Fibroblast of peridontal ligament (primary cell): ENCODE results near the gene BCAS4.

Experiments
- DNase-seq: peaks from one replicate; pipeline ENCODE4 v3.0.0-alpha.2; 2010; ENCODE audit errors: extremely low read depth

Gene BCAS4

DNA sequence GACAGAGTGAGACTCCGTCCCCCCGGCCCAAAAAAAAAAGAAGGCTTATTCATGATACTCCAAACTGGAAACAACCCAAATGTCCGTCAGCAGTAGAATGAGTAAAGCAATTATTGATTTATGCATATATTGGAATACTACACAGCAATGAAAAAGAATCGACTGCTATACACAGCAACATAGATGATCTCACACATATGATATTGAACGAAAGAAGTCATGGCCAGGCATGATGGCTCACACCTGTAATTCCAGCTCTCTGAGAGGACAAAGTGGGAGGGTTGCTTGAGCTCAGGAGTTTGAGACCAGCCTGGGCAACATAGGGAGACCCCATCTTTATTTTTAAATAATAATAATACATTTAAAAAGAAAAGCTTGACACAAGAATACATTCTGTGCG is 28.5 kb downstream of the BCAS4 start:
- DNase-seq: no peak

DNA sequence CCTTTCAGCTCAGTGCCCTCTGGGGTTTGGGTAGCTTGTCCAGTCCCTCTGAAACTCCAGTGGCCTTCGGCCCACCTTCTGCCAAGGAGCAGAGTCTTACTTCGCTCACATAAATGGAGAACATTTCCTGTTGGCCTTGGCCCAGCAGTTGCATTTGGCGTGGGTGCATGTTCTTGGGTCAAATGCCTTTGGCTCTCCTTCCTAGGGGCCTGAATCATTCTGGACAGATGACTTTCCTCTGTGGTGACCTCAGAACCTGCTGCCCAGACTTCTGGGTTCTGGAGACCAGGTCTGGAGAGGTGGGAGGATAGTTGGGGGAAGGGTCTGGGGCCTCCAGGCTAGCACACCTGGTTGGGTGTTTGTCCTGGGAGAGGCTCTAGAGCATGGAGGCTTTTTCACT is 29.3 kb downstream of the BCAS4 start:
- peak; percentile 51 for DNase-seq

DNA sequence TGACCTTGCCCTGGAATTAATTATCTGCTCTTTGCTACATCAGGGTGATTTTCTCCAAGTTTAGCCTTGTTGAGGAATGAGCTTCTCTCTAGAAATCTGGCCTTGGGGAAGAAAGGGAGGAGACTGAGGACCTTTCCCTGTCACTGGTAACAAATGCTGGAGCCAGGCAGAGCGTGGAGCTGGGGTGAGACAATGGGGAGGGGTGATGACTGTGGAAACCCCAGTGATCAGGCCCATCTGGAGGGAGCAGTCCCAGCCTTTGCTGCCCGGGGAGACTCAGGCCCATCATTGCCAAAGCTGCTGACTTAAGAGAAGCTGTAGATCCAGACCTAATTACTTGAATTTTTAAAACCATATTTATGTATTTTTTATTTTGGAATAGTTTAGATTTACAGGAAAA is 31.3 kb downstream of the BCAS4 start:
- peak; percentile 56 for DNase-seq

DNA sequence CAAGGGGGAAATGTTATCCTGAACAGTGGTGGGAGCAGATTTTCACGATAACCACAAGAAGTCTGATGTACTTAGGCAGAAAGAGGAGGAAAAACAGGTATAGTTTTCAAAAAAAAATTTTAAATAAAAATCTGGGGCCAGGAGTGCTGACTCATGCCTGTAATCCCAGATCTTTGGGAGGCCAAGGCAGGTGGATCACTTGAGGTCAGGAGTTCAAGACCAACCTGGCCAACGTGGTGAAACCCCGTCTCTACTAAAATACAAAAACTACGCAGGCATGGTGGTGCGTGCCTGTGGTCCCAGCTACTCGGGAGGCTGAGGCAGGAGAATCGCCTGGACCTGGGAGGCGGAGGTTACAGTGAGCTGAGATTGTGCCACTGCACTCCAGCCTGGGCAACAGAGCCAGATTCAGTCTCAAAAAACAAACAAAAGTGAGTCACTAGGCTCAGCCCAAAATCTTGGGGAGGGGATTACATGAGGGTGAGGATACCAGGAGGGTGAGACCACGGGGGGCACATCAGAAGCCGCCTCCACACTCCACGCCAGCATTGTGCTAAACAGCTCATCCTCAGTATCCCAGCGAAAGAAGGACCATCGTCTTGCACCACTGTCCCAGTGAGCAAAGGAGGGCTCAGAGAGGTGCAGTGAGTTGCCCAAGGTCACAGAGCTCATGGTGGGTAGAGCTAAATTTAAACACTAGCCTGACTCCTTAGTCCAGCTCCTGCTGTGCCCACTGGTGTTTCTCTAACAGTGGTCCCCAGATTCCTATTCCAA is 33.7 kb downstream of the BCAS4 start:
- no peak for DNase-seq

DNA sequence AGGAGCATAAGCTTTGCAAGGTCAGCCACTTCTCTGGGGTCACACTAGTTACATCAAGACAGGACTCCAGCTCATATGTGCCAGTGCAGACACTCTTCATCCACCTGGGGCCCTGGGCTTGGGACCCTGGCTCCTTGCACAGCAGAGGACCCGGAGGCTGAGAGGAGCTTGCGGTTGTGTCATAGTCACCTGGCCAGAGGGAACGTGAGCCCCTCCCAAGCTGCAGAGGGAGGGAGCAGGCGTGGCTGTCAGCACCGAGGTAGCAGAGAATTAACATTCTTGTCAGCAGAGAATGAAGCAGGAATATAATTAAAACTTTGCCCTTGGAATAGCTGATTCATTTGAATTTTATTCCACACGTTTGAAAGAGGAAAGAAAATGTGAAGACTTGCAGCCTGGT is 36.8 kb downstream of the BCAS4 start:
- no peak for DNase-seq

DNA sequence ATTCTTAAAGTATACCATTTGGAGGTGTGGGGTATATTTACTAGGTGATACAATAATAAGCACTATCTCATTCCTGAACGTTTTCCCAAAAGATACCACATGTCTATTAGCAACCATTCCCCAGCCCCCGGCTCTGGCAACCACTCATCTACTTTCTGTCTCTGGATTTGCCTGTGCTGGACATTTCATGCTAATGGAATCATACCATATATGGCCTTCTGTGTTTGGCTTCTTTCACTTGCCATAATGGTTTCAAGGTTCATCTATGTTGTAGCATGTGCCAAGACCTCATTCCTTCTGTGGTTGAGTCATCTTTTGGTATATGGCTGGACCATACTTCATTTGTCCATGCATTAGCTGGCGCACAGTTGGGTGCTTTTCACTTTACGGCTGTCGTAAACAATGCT is 39.7 kb downstream of the BCAS4 start:
- DNase-seq: peak; percentile 94

DNA sequence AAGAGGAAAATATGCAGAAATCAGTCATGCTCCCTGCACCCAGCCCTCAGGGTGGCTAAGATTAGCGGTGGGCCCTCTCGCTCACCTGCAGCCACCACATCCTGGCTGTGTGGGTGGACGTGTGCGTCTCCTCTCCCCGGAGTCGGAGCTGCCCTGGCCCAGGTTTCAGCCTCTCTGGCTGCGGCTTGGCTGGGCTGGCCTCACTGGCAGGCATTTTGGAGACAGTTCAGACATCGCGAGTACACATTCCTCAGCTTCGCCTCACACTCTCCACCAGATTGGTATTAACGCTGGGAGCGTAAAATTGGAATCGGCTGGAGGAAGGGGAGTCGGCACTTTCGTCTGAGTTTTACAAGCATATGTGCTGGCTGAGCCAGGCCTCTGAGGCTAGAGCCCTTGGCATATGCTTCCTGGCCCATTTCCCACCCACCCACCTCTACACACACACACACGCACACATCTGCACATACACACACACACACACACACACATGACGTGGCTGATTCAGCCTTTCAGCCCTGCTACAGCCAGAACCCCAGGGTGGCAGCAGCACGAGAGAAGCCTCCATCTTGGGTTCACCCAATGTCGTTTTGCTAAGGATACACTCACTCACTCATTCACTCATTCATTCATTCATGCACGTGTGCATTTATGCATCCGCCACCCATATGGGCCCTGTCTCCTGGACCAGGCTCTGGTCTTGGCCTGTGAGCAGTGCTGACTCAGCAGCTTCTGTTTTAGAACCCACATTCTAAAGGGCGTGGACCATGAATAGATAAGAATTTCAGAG is 42.9 kb downstream of the BCAS4 start:
- DNase-seq: peak; percentile 83

DNA sequence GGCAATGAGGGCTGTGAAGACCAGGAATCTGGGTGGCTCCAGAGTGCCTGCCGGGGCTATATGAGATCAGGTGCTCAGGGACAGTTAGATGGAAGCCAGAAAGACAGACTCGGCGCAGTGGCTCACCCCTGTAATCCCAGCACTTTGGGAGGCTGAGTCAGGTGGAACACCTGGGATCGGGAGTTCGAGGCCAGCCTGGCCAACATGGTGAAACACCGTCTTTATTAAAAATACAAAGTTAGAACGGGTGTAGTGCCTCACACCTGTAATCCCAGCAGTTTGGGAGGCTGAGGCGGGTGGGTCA is 43.4 kb downstream of the BCAS4 start:
- no peak for DNase-seq

DNA sequence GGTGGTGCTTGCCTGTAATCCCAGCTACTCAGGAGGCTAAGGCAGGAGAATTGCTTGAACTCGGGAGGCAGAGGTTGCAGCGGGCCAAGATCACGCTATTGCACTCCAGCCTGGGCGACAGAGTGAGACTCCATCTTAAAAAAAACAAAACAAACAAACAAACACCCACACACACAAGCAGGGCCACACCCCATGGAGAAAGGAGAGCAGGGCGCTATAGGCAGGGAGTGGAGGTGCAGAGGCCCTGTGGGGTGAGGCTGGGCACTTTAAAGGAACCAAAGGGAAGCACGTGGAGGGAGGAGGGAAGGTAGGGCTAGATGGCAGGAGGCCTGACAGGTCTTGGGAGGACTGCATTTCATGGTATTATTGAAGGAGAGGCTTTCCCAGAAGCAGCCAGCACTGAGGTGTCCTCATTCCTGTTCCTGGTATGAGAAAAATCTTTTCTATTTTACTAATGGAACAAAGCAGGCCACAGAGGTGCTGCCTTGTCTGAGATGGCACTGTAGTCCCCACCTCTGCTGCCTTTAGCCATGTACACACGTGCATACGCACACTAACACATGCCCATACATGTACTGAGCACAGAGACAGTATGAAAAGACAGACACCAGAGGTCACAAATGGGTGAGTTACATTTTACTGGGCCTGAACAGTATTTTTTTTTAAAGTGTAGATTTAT is 44.0 kb downstream of the BCAS4 start:
- no peak for DNase-seq

DNA sequence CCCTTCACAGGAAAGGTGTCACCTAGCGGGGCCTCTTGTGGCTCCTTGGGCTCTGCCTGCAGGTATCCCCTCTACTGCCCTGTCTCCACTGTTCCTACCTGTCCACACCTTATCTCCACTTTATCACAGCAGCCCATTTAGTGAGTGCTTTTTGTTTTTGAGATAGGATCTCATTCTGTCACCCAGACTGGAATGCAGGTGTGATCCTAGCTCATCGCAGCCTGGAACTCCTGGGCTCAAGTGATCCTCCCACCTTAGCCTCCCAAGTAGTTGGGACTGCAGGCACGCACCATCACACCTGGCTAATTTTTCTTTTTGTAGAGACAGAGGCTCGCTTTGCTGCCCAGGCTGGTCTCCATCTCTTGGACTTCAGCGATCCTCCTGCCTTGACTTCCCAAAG is 48.0 kb downstream of the BCAS4 start:
- no peak for DNase-seq

DNA sequence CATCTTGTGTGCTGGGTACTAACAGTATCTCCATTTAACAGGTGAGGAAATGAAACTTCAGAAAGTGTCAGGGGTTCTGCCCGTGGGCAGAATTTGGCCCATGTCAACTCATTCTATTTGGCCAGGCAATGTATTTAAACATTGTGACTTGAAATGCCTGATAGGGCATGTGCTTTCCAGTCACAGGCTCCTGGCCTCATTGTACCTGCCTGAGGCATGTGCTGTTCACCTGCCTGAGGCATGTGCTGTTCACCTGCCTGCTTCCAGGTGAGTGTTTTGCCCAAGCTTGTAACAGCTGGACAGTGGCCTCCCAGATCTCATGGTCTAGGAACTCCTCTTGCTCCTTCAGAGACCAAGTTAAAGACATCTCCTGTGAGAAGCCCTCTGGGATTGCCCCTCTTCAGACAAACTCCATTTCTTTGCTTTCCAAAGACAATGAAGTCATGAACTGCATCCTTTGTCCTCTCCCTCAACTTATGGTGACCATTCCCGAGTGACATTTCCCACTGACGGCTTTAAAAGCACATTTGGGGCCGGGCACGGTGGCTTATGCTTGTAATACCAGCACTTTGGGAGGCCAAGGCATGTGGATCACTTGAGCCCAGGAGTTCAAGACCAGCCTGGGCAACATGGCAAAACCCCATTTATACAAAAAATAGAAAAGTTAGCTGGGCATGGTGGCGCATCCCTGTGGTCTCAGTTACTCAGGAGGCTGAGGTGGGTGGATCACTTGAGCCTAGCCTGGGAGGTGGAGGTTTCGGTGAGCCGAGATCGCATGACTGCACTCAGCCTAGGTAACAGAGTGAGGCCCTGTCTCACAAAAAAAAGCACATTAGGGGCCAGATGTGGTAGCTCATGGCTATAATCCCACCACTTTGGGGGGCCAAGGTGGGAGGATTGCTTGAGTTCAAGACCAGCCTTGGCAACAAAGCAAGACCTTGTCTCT is 48.7 kb downstream of the BCAS4 start:
- DNase-seq: no peak

DNA sequence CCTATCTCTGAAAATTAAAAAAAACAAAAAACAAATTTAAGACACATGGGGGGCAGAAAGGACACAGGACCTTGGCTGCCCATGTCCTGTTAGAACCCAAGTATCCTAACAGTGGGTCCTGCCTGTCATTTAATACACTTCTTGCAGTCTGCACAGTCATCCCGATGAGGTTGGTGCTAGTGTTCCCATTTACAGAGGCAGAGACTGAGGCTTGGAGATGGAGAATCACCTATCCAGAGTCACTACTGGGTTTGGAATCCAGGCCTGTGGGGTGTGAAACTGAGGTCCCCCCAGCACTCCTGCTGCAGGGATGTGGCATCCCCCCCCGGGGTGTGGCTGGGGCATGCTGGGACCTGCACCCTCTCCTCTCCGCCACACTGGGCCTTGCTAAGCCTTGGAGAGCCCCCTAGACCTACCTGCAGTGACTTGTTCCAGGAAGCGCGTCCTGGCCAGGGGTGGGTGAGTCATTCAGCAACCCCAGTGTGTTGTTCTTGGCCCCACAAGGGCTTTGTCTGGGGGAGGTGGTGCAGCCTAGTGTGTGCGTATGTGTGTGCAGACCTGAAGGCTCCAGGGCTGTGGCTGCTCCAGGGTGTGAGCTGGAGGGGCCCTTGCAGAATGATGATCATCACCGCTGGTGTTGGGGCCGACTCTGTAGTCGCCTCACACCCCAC is 49.7 kb downstream of the BCAS4 start:
- DNase-seq: peak; percentile 8

DNA sequence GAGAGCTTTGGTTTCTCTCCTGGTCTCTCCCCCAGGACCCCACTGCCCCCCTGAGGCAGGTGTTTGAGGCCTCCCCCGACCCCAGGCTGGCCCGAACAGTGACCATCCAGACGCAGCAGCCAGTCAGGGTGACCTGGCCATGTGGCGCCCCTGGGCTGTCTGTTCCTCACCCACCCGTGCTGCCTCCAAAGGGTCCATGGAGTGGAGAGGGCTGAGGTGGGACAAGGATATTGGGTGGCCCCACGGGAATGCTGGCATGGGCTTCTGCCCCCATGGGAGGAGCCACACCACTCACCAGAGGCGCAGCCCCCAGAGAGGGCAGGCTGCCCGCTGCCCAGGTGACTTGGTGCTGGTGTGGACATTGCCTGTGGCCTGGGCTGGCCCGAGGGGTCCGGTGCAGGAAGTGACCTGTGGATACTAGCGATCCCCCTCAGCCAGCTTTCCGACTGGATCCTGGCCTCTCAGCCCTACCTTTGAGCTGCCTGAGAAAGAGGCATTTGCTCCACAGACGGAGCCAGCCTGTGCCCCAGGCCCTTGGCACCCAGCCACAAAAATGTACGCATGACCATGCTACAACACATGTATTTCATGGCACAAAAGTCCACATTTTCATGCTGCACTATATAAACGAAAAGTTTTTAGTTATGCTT is 50.8 kb downstream of the BCAS4 start:
- DNase-seq: no peak

DNA sequence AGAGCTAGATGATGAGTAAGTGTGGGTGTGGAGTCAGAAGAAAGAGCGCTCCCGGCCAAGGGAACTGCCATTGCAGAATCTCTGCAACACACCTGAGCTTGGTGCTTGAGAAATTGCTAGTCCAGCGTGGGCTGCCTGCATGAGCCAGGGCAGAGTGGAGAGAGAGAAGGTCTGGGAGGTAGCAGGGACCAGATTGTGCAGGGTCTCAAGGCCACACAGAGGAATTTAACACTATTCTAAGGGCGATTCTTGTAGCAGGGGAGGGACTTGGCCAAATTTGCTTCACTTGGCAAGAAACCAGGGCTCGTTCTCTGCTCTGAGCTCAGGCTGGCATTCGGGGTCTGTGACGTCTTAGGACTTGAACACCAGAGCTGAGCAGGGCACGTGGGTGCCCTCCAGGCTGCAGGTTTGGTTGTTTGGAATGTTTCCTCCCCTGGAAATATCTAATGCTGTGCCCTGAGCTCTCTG is 53.5 kb downstream of the BCAS4 start:
- peak; percentile 29 for DNase-seq

DNA sequence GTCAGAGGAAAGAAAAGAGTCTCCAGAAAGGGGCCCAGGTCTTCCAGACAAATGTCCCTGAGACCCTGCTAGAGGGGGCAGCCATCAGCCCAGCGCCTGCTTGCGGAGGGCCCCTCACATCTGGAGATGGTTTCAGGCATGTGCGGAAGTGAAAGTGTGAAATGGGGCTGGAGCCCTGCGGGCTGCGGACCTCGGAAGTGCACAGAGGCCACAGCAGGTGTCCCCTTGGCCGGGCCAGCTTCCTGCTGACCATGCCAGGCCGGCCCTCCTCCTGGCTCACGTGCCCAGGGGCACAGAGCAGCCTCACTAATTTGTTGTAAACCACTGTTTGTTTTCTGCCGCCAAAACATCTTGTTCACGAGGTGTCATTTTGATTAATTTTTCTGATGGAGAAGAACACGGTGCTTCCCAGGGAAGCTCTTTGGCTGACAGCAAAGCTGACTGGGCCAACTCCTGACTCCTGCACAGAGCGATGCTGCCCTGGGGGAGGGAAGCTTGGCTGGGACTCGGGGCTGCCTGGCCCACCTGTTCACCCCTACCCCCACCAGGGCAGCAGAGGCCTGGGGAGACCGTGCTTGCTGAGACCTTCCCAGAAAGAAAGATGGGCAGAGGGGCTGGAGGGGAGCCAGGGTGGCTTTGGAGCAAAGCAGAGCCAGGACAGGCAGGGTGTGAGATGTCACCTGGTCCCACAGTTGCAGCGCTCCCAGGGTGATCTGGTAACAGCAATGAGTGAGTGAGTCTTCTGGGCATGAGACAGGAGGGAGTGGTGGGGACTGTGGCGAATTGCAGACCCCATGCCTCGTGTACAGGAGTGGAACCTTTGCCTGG is 54.2 kb downstream of the BCAS4 start:
- no peak for DNase-seq

DNA sequence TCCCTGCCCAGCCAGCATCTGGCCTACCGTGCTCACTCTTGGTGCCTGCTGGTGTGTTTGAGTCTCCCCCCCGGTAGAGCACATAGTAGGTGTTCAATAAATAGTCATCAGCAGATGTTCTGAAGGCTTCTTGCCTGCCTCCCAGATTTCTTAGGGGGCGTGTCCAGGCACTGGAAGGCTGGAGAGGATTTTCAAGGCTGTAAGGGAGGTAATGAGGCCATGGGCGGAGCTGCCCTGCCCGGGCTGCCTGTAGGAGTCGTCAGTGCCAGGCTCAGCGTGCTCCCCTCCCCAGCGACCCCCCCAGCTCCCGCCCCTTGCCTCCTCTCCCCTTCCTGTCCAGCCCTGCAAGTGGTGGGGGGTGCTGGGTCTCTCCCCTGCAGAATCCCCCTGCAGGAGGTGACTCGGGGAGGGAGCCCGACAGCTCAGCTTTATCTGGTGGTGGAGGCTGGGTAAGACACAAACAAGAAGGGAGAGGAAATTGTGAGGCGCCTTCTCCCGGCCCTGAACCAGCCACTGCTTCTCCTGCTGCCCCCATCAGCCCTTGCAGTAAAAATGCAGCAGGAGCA is 55.9 kb downstream of the BCAS4 start:
- DNase-seq: no peak

DNA sequence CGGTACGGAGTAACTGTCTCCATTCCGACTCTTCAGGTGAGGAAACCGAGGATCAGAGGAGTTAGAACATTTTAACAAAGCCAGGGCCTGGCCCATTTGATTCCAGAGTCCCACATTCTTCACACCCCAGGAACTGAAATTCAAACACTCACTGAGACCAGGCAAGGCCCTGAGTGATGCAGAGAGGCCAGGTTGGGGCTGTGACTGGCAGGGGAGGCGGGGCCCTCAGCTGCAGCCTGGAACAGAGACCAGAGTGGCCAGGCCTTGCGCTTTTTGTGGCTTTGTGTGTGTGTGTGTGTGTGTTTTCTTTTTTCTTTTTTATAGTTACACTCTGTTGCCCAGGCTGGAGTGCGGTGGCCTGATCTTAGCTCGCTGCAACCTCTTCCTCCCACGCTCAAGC is 57.2 kb downstream of the BCAS4 start:
- DNase-seq: no peak

DNA sequence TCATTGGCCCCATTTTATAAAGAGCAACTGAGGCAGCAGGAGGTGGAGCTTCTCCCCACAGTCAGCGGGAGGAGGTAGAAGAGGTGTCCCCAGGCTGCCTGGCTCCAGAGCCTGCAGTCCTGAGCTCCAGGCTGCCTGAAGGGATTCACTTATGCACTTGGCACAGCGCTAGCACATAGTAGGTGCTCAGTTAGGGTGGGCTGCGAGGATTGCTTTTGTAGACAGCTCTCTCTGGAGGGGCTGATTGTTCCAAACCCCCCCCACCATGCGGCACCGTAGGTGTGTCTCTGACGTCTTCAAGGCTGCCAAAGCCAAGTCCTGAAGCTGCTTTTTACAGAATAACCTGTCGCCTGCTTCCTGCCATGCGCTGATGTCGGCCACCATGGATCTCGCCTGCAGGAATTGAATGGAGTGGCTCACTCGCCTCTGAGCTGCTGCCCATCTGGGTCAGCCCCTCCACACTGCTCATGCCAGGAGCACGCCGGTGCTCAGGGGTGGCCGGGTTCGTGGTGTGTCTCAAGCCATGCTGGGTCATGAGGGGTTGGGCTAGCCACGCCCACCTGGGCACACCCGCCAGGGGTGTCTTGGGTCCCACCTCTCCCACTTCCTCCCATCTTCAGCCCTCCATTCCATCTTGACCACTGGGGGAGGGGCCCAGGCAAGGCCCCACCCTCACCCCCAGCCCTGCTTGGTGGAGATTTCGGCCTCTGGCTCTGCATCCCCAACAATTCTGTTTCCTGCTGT is 59.8 kb downstream of the BCAS4 start:
- DNase-seq: no peak
